Endothelial cell of umbilical vein (primary cell): ENCODE measurements around the gene PKD2L1. TPM values are rescaled to one million over a fixed set of nuclear protein-coding genes. Genes with fewer than 3 reads are reported as not detected.
A peak's percentile ranks its signal among the peaks of the same experiment; 100 is the strongest.

ENCODE experiments used
- BruUV-seq: library from RNA; stranded (reverse); fragments of 400-500 nt; replicated peaks from 2 replicates; lab custom pipeline; 2021; lab: Mats Ljungman, UMichigan
- CTCF ChIA-PET: fragments of 300-600, 350-600 bp; sonication (Branson Sonifier 250); formaldehyde crosslinking; loops from one replicate; lab custom pipeline; 2021; ENCODE audit warnings: antibody characterized with exemption, inconsistent platforms; lab: Charles Lee
- POLR2A ChIA-PET: fragments of 300-600, 350-600 bp; sonication (Branson Sonifier 250); formaldehyde crosslinking; loops from one replicate; lab custom pipeline; 2021; ENCODE audit warnings: antibody characterized with exemption, inconsistent platforms; lab: Charles Lee
- DNase-seq: peaks from one replicate; pipeline ENCODE4 v3.0.0-alpha.2; 2011; ENCODE audit warnings: low read depth, low spot score
- FAIRE-seq: peaks from 2 replicates; lab custom pipeline; 2011; peaks lifted over from hg19 to GRCh38; lab: Jason Lieb, UNC
- H2AFZ ChIP-seq: 2 replicates; pipeline ENCODE4 v1.6.0; 2012; ENCODE audit warnings: low read depth, low read length, control low read depth, inconsistent platforms
- H3K27ac ChIP-seq: 2 replicates; pipeline ENCODE4 v1.5.1; 2011; ENCODE audit warnings: low read depth, mild to moderate bottlenecking, control low read depth, low read length, moderate library complexity; ENCODE audit not compliant: insufficient read depth
- H3K27me3 ChIP-seq, 2 experiments: 2 replicates each; pipeline versions ENCODE4 v1.6.0 to v1.6.1; 2011; ENCODE audit warnings: low read length in 2 of 2, mixed read lengths in 1 of 2; ENCODE audit not compliant: control insufficient read depth in 2 of 2, insufficient read depth in 2 of 2
- H3K36me3 ChIP-seq, 2 experiments: 2 replicates in 1 of 2; 3 replicates in 1 of 2; pipeline ENCODE4 v1.5.1; 2011; ENCODE audit warnings: low read length in 2 of 2, mild to moderate bottlenecking in 1 of 2, moderate library complexity in 1 of 2; ENCODE audit not compliant: control insufficient read depth in 2 of 2, insufficient read depth in 2 of 2; ENCODE audit errors: extremely low read depth in 1 of 2
- H3K4me1 ChIP-seq: 3 replicates; pipeline ENCODE4 v1.5.1; 2011; ENCODE audit warnings: mild to moderate bottlenecking, low read length; ENCODE audit not compliant: control insufficient read depth, insufficient read depth; ENCODE audit errors: extremely low read depth
- H3K4me2 ChIP-seq: 2 replicates; pipeline ENCODE4 v1.6.1; 2011; ENCODE audit warnings: low read length, control low read depth, mixed read lengths; ENCODE audit not compliant: insufficient read depth
- H3K4me3 ChIP-seq, 3 experiments: fragments of 200-600 bp in 1 of 3; sonication (generic), shearing (Covaris generic) in 1 of 3; replicated peaks in 1 of 3; 2 replicates each; pipeline ENCODE4 v1.5.1; 2011 to 2016; ENCODE audit warnings: control low read depth in 3 of 3, low read length in 3 of 3, mild to moderate bottlenecking in 2 of 3, inconsistent platforms in 1 of 3, low read depth in 1 of 3, moderate library complexity in 1 of 3; ENCODE audit not compliant: insufficient read depth in 1 of 3
- H3K79me2 ChIP-seq: 2 replicates; pipeline ENCODE4 v1.6.0; 2012; ENCODE audit warnings: low read length, inconsistent platforms; ENCODE audit not compliant: control insufficient read depth, insufficient read depth
- H3K9ac ChIP-seq: replicated peaks from 2 replicates; pipeline ENCODE3; 2011; ENCODE audit warnings: low read length, control low read depth; ENCODE audit not compliant: insufficient read depth; ENCODE audit errors: extremely low read depth
- H3K9me1 ChIP-seq: replicated peaks from 3 replicates; pipeline ENCODE4 v1.6.0; 2011; ENCODE audit warnings: mild to moderate bottlenecking, low read length; ENCODE audit not compliant: control insufficient read depth, insufficient read depth; ENCODE audit errors: extremely low read depth
- H3K9me3 ChIP-seq: replicated peaks from 2 replicates; pipeline ENCODE4 v1.5.1; 2012; ENCODE audit warnings: low read length, inconsistent platforms; ENCODE audit not compliant: control insufficient read depth, insufficient read depth
- H4K20me1 ChIP-seq: replicated peaks from 2 replicates; pipeline ENCODE3; 2011; ENCODE audit warnings: mild to moderate bottlenecking, low read length; ENCODE audit not compliant: control insufficient read depth, insufficient read depth; ENCODE audit errors: extremely low read depth
- CTCF ChIP-seq, 2 donors: IDR thresholded peaks; 1 replicate in 1 of 2; 2 replicates in 1 of 2; pipeline ENCODE4 v1.5.1; 2011; ENCODE audit warnings: low read length in 2 of 2, mild to moderate bottlenecking in 2 of 2, moderate library complexity in 2 of 2, control low read depth in 1 of 2, inconsistent platforms in 1 of 2, low read depth in 1 of 2; ENCODE audit not compliant: insufficient read depth in 1 of 2; ENCODE audit errors: extremely low read depth in 1 of 2
- EZH2 ChIP-seq: IDR thresholded peaks from 2 replicates; pipeline ENCODE4 v1.6.1; 2012; ENCODE audit warnings: borderline replicate concordance, low read depth, mild to moderate bottlenecking, moderate library complexity, low read length, inconsistent platforms; ENCODE audit not compliant: severe bottlenecking
- FOS ChIP-seq: IDR thresholded peaks from 2 replicates; pipeline ENCODE4 v1.6.1; 2011; ENCODE audit warnings: mild to moderate bottlenecking, low read length, moderate library complexity, borderline replicate concordance; ENCODE audit not compliant: insufficient read depth
- GATA2 ChIP-seq: IDR thresholded peaks from 2 replicates; pipeline ENCODE4 v1.7.0; 2011; ENCODE audit warnings: low read depth, mild to moderate bottlenecking, moderate library complexity, mixed read lengths, low read length; ENCODE audit not compliant: insufficient read length, insufficient read depth
- JUN ChIP-seq: IDR thresholded peaks from 2 replicates; pipeline ENCODE4 v1.6.1; 2011; ENCODE audit warnings: borderline replicate concordance, low read depth; ENCODE audit not compliant: insufficient read length, insufficient read depth
- MAX ChIP-seq: IDR thresholded peaks from 2 replicates; pipeline ENCODE4 v1.6.1; 2011; ENCODE audit not compliant: insufficient read depth, insufficient read length
- MYC ChIP-seq: IDR thresholded peaks from one replicate; pipeline ENCODE4 v1.6.1; 2011; ENCODE audit warnings: mild to moderate bottlenecking, low read depth, low read length
- POLR2A ChIP-seq: IDR thresholded peaks from 2 replicates; pipeline ENCODE4 v1.6.1; 2012; ENCODE audit warnings: low read depth, mild to moderate bottlenecking, control low read depth, low read length
- POLR2AphosphoS5 ChIP-seq: IDR thresholded peaks from 2 replicates; pipeline ENCODE4 v1.6.1; 2012; ENCODE audit warnings: low read depth, mild to moderate bottlenecking, control low read depth, low read length, moderate library complexity; ENCODE audit not compliant: insufficient read depth
- dilution Hi-C: fragments of 300-500 bp; cut with MboI; formaldehyde crosslinking; loops from one replicate; pipeline ENCODE4 v1.15.0; 2019; ENCODE audit warnings: low sequenced_read_pairs; ENCODE audit not compliant: extremely low pct_ligation_motif_present
- intact Hi-C: fragments of 100-400 bp; cut with micrococcal nuclease; formaldehyde crosslinking; loops from one replicate; pipeline ENCODE4 v1.10.0; 2022
- polyA plus RNA-seq, 4 experiments: library from polyadenylated mRNA; depleted of rRNA in 3 of 4; stranded (reverse) in 3 of 4; unstranded in 1 of 4; fragments of >200 nt; gene quantifications; 2 replicates each; pipeline versions ENCODE4 v1.2.1 to v1.2.3, GENCODE V29; 2011 to 2012; ENCODE audit warnings: missing spikeins in 1 of 4
- total RNA-seq: library from RNA; stranded (reverse); gene quantifications from 2 replicates; pipeline ENCODE4 v1.2.3, GENCODE V29; 2021

Gene PKD2L1
- total and polyA plus RNA-seq, 2 donors (not counting 3 experiments of a cell fraction or from before 2014, with no cell fraction given) = not detected

- dilution Hi-C loops = no loop called here
- Histone ChIP-seq H3K9me3 (no peaks in the 10 kb centered on the region), H3K27ac (no peak overlapping the region), H3K36me3 (peaks cover 10 to 23% of the 10 kb centered on the region in 2 experiments), H3K9ac (peak overlapping the region; percentile 32), H3K79me2 (peaks cover 63% of the 10 kb centered on the region), H3K4me1 (peaks cover 43% of the 10 kb centered on the region), H3K4me2 (peak overlapping the region; percentile 81), H3K4me3 (peak overlapping the region; percentile 85 to 87 (median 85)), H2AFZ (no peak overlapping the region), H3K9me1 (no peaks in the 10 kb centered on the region), H4K20me1 (peaks cover 9% of the 10 kb centered on the region), H3K27me3 (no peaks in the 10 kb centered on the region)
- BruUV-seq = no TSS peak
- DNase-seq = no peak
- ChIA-PET POLR2A (interaction anchor here (2.1 kb wide), 1 partner anchor 25 kb away, joined by 6 read pairs; no protein-coding TSS in a partner anchor), CTCF (interaction anchor here (1.0 to 6.4 kb wide), 13 partner anchors 10 to 530 kb away, joined by 3 to 49 read pairs (median 6); no protein-coding TSS in a partner anchor)
- FAIRE-seq = peak; percentile 68
- TF ChIP-seq EZH2 = no peak
- TF ChIP-seq MYC = no peak
- TF ChIP-seq CTCF (IDR thresholded peaks at IDR 0.05; ENCODE audit: extremely low read depth in 1 of 2, insufficient read depth in 1 of 2, low read depth in 1 of 2, low read length in 2 of 2) = no peak
- TF ChIP-seq MAX = no peak
- TF ChIP-seq JUN = no peak
- no peak for TF ChIP-seq FOS
- TF ChIP-seq POLR2A = no peak
- TF ChIP-seq POLR2AphosphoS5 = no peak
- no peak for TF ChIP-seq GATA2
- intact Hi-C loops = loop anchor here (5.0 kb wide), 1 partner anchor 61 kb away; the partner anchor contains the start of gene BLOC1S2
Observed at GRCh38 chr10:100348389-100348927, 18.4 kb upstream of the PKD2L1 start.
